ENCODE results near the gene ELN.

ELN gene

DNA sequence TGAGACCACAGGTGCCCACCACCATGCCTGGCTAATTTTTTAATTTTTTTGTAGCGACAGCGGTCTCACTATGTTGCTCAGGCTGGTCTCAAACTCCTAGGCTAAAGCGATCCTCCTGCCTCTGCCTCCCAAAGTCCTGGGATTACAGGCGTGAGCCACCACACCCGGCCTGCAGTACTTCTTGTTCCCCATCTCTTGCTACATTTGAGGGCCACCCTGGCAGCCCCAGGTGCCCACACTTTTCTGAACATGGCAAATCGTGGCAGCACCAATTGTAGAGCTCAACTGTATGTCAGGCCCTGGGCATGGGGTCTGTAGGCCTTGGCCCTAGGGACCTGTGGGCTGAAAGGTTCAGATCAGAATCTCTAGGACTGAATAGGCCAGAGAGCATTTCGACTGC, 30.5 kb downstream of the ELN start:
- DNase-seq (ENCODE audit: low read depth, low spot score), result no peak
- no peak overlapping the region for H3K4me3 ChIP-seq (ENCODE audit: low read depth, low read length)
- TF ChIP-seq, protein P1, sequence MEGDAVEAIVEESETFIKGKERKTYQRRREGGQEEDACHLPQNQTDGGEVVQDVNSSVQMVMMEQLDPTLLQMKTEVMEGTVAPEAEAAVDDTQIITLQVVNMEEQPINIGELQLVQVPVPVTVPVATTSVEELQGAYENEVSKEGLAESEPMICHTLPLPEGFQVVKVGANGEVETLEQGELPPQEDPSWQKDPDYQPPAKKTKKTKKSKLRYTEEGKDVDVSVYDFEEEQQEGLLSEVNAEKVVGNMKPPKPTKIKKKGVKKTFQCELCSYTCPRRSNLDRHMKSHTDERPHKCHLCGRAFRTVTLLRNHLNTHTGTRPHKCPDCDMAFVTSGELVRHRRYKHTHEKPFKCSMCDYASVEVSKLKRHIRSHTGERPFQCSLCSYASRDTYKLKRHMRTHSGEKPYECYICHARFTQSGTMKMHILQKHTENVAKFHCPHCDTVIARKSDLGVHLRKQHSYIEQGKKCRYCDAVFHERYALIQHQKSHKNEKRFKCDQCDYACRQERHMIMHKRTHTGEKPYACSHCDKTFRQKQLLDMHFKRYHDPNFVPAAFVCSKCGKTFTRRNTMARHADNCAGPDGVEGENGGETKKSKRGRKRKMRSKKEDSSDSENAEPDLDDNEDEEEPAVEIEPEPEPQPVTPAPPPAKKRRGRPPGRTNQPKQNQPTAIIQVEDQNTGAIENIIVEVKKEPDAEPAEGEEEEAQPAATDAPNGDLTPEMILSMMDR (IDR thresholded peaks at IDR 0.05; ENCODE audit: insufficient read depth, low read length, missing control alignments), result no peak
- CTCF ChIA-PET, result interaction anchor here (1.0 to 6.4 kb wide), 3 partner anchors 10 to 343 kb away, joined by 4 to 48 read pairs (median 19); no protein-coding TSS in a partner anchor
- POLR2A ChIA-PET, result no interaction called here

DNA sequence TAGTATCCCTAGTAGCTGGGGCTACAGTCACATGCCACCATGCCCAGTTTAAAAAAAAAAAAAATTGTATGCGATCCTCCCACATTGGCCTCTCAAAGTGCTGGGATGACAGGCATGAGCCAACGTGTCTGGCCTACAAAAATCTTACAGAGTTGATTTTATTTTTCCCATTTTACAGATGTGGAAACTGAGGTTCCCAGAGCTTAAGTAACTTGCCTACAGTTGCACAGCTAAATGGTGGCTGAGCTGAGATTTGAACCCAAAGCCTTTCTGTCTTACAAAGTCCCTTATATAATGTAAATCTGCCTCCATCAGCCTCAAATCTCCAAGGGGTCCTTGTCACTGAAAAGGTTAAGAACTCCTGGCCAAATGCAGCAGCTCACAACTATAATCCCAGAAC, 31.1 kb downstream of the ELN start:
- POLR2A ChIA-PET, result no interaction called here
- H3K4me3 ChIP-seq (ENCODE audit: low read depth, low read length), result no peak overlapping the region
- no peak for DNase-seq (ENCODE audit: low read depth, low spot score)
- TF ChIP-seq, protein P1 (IDR thresholded peaks at IDR 0.05; ENCODE audit: insufficient read depth, low read length, missing control alignments), result no peak
- CTCF ChIA-PET, result interaction anchor here (1.0 to 6.4 kb wide), 3 partner anchors 10 to 342 kb away, joined by 4 to 48 read pairs (median 19); no protein-coding TSS in a partner anchor

DNA sequence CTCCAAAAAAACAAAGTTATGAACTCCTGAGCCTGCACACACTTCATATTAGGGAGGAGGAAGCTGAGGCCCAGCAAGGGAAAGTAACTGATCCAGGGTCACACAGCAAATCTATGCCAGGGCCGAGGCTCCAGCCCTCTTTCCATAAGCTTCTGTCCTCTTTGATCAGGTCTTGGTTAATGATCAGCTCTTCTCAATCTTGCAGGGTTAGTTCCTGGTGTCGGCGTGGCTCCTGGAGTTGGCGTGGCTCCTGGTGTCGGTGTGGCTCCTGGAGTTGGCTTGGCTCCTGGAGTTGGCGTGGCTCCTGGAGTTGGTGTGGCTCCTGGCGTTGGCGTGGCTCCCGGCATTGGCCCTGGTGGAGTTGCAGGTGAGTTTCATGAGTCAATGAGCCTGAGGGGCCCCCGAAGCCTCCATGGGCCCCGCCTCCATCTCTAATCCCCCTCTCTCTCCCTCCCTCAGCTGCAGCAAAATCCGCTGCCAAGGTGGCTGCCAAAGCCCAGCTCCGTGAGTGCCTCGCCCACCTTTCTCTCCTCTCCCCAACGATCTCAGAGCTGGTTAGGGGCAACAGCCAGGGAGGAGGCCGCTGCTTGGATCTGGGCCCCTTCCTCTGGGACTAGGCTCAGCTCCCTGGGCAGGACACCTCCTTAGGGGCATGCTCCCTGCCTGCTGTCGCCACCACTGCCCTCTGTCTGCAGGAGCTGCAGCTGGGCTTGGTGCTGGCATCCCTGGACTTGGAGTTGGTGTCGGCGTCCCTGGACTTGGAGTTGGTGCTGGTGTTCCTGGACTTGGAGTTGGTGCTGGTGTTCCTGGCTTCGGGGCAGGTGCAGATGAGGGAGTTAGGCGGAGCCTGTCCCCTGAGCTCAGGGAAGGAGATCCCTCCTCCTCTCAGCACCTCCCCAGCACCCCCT, 32.0 kb downstream of the ELN start:
- TF ChIP-seq, protein P1 (IDR thresholded peaks at IDR 0.05; ENCODE audit: insufficient read depth, low read length, missing control alignments), result no peak
- no peak for DNase-seq (ENCODE audit: low read depth, low spot score)
- H3K4me3 ChIP-seq (ENCODE audit: low read depth, low read length), result no peak overlapping the region
- POLR2A ChIA-PET, result no interaction called here
- CTCF ChIA-PET, result interaction anchor here (1.0 to 6.4 kb wide), 4 partner anchors 9 to 341 kb away, joined by 3 to 48 read pairs (median 12); partner anchors contain the start of gene LAT2

DNA sequence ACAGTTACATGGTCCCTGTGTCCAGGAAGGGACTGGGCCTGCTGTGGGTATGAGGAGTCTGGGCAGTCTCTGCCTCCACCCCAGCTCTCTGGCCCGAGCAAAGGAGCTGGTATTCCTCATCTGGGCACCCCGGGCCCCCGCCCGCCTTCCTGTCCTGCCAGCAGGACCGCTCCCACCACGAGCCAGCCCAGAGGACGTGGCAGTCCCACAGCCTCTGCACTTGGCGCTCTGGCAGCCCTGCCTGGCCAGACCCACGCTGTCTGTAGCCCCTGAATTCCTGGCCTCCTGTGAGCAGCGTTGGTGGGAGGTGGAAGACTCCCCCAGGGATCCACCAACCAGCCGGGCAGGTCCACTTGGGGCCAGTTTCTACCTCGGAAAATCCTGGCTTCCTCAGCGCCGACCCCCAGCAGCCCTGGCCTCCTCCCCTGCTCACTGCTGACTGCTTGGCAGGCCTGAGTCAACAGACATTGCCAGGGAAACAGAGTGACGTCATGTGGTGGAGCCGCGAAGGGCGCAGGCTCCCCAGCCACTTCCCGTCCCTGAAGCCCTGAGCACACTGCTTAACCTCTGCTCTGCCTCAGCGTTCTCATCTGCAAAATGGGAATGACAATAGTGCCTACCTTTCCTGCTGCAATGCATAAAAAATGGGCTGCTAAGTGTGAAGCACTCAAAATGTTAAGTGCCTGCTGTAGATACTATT, 34.0 kb downstream of the ELN start:
- CTCF ChIA-PET, result interaction anchor here (5.0 kb wide), 1 partner anchor 36 kb away, joined by 19 read pairs; no protein-coding TSS in a partner anchor
- TF ChIP-seq, protein P1 (IDR thresholded peaks at IDR 0.05; ENCODE audit: insufficient read depth, low read length, missing control alignments), result no peak
- POLR2A ChIA-PET, result no interaction called here
- DNase-seq (ENCODE audit: low read depth, low spot score), result no peak
- peak overlapping the region; percentile 12; the same call in 1 of the 2 replicates for H3K4me3 ChIP-seq (ENCODE audit: low read depth, low read length)

DNA sequence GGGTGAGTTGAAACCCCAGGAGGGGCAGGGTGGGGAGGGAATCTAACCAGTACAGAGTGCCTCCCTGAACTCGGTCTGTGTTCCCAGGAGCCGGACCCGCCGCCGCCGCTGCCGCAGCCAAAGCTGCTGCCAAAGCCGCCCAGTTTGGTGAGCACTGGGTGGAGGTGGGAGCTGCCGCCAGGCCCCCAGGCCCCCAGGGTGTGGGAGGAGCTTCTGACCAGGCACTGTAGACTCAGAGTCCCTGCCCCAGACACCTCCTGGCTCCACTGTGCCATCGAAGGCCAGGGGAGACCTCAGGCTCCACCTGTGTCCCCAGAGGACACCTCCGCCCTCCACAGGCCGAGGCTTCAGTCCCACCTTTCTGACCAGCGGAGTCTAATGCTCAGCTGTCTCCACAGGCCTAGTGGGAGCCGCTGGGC, 35.3 kb downstream of the ELN start:
- TF ChIP-seq, protein P1 (IDR thresholded peaks at IDR 0.05; ENCODE audit: insufficient read depth, low read length, missing control alignments), result no peak
- no peak for DNase-seq (ENCODE audit: low read depth, low spot score)
- H3K4me3 ChIP-seq (ENCODE audit: low read depth, low read length), result no peak overlapping the region
- CTCF ChIA-PET, result interaction anchor here (1.5 to 8.8 kb wide), 3 partner anchors 142 to 330 kb away, joined by 3 to 127 read pairs (median 5); no protein-coding TSS in a partner anchor
- POLR2A ChIA-PET, result no interaction called here

- TF ChIP-seq, protein P1 (IDR thresholded peaks at IDR 0.05; ENCODE audit: insufficient read depth, low read length, missing control alignments), result no peak
- POLR2A ChIA-PET, result no interaction called here
- CTCF ChIA-PET, result interaction anchor here (1.1 to 8.8 kb wide), 5 partner anchors 16 to 338 kb away, joined by 3 to 127 read pairs (median 5); no protein-coding TSS in a partner anchor
- no peak for DNase-seq (ENCODE audit: low read depth, low spot score)
- no peak overlapping the region for H3K4me3 ChIP-seq (ENCODE audit: low read depth, low read length)
These were observed 35.7 kb downstream of the ELN start for GRCh38 chr7:74063646-74064045.

Measured in AG04449 (cell line).